ENCODE results near the gene PHF19. TPM values are rescaled to one million over a fixed set of nuclear protein-coding genes. Genes with fewer than 3 reads are reported as not detected.

Gene PHF19
- total RNA-seq, 1 experiment from 2014 or later: 76.3 TPM

DNA sequence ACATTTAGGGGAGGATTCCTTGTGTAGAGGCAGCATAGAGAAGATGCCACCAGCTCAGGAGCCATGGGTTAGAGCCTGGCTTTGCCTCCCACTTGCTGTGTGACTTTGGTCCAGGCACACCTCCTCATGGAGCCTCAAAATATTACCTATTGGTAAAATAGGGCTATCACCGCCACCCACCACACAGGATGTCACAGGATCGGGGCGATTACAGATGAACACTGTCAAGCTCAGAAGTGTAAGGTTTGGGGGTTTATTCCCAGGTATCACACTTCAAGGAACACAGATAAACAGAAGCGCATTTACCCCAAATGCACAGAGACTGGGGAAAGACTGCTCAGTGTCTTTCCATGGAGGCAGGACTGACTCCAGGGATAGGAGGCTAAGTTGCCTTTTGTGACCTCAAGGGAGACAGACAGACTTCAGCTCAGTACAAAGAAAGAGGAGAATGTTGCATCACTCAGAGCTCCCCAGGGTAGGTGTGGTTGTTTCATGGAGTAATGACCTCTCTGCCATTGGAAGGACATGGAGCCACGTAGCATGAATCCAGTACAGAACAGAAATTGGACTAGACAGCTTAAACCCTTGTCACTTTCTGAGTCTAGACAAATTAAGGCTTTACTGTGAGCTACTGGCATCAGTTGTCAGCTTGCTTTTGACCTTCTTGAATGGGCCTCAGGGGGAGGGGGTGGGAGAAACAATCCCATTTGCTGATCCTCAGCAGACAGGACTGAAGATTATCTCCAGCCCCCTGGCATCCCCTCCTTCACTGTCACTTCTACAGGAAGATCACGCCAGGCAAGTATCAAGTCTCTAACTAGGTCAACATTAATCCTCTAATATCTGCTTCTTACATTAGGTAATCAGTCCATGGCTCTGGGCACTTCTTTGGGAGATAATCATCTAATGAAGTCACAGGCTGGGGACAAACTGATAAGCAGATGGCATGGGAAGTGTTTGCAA, 43.1 kb upstream of the PHF19 start:
- CTCF ChIA-PET: interaction anchor here (0.7 to 1.0 kb wide), 2 partner anchors 9 to 40 kb away, joined by 3 to 4 read pairs; no protein-coding TSS in a partner anchor
- H3K36me3 ChIP-seq (ENCODE audit: control insufficient read depth, insufficient read depth, low read length): no peaks in the 10 kb centered on the region
- no peaks in the 10 kb centered on the region for H3K4me1 Mint-ChIP-seq (ENCODE audit: low read depth, unreplicated experiment)
- no peak for DNase-seq
- no peaks in the 10 kb centered on the region for H3K4me1 ChIP-seq
- H3K27me3 Mint-ChIP-seq (ENCODE audit: insufficient read depth, unreplicated experiment): no peaks in the 10 kb centered on the region
- peaks cover 3% of the 10 kb centered on the region; the same call in 1 of the 2 replicates for H3K9me3 ChIP-seq
- no peak overlapping the region for H3K27ac Mint-ChIP-seq (ENCODE audit: unreplicated experiment)
- H3K4me3 Mint-ChIP-seq (ENCODE audit: unreplicated experiment): no peak overlapping the region
- H3K9me3 Mint-ChIP-seq (ENCODE audit: unreplicated experiment): no peaks in the 10 kb centered on the region
- POLR2A ChIA-PET: no interaction called here
- no peak overlapping the region for H3K4me3 ChIP-seq (ENCODE audit: low read depth, low read length)
- no TSS peak for BruUV-seq (replicated peaks)
- TF ChIP-seq, protein P1, sequence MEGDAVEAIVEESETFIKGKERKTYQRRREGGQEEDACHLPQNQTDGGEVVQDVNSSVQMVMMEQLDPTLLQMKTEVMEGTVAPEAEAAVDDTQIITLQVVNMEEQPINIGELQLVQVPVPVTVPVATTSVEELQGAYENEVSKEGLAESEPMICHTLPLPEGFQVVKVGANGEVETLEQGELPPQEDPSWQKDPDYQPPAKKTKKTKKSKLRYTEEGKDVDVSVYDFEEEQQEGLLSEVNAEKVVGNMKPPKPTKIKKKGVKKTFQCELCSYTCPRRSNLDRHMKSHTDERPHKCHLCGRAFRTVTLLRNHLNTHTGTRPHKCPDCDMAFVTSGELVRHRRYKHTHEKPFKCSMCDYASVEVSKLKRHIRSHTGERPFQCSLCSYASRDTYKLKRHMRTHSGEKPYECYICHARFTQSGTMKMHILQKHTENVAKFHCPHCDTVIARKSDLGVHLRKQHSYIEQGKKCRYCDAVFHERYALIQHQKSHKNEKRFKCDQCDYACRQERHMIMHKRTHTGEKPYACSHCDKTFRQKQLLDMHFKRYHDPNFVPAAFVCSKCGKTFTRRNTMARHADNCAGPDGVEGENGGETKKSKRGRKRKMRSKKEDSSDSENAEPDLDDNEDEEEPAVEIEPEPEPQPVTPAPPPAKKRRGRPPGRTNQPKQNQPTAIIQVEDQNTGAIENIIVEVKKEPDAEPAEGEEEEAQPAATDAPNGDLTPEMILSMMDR (IDR thresholded peaks at IDR 0.05; ENCODE audit: insufficient read depth in 1 of 2, low read depth in 1 of 2, low read length in 1 of 2, severe bottlenecking in 1 of 2, unreplicated experiment in 1 of 2): no peak
- intact Hi-C loops (cut with micrococcal nuclease; ENCODE audit: unreplicated experiment): no loop called here
- H3K36me3 Mint-ChIP-seq (ENCODE audit: insufficient read depth, unreplicated experiment): no peaks in the 10 kb centered on the region
- no peaks in the 10 kb centered on the region for H3K27me3 ChIP-seq (replicated peaks; ENCODE audit: control insufficient read depth, insufficient read depth, low read length)

DNA sequence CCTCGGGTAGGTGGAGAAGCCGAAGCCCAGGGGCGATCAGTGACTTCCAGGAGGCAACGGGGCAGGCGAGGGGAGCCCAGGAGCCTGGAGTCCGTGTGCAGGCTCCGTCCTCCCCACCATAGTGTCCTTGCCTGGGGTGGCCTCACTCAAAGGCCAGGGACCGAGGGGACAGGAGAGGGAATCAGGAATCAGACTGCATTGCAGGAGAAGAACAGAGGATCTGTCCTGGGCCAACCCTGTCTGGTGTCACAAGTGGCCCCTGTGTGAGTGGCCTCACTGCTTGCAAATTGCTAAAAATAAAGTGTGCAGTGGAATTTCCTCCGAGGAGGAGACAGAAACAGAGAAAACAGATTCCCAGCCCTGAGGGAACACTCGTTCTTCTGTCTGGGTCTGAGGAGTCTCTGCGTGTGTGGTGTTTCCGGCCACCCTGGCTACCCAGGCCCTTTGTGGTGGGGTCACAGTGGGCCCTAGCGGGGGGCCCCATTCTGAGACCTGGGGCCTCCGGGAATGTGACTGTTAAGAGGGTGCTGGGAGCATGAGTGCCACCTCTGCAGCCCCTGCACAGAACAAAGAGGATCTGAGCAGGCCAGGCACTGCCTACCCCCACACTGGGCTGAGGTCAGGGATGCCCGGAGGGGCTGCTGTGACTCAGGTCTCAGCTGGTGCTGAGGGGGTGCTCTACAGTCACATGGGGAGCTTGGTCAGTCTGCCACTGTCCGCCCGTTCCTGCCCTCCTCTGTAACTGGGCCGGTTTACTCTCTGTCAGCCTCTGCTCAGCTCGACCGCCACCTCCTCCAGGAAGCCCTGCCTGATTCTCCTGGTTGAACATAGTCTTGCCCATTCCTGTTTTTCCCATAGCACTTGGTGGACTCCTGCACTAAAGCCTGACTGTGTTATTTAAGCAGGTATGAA, 42.2 kb upstream of the PHF19 start:
- peak overlapping the region; percentile 64 for H3K27ac Mint-ChIP-seq (ENCODE audit: unreplicated experiment)
- TF ChIP-seq, protein P1 (IDR thresholded peaks at IDR 0.05; ENCODE audit: insufficient read depth in 1 of 2, low read depth in 1 of 2, low read length in 1 of 2, severe bottlenecking in 1 of 2, unreplicated experiment in 1 of 2): no peak
- H3K36me3 ChIP-seq (ENCODE audit: control insufficient read depth, insufficient read depth, low read length): no peaks in the 10 kb centered on the region
- H3K4me1 Mint-ChIP-seq (ENCODE audit: low read depth, unreplicated experiment): no peaks in the 10 kb centered on the region
- H3K27me3 ChIP-seq (replicated peaks; ENCODE audit: control insufficient read depth, insufficient read depth, low read length): no peaks in the 10 kb centered on the region
- no peaks in the 10 kb centered on the region for H3K9me3 Mint-ChIP-seq (ENCODE audit: unreplicated experiment)
- H3K27me3 Mint-ChIP-seq (ENCODE audit: insufficient read depth, unreplicated experiment): no peaks in the 10 kb centered on the region
- no peaks in the 10 kb centered on the region for H3K4me1 ChIP-seq
- no peaks in the 10 kb centered on the region for H3K36me3 Mint-ChIP-seq (ENCODE audit: insufficient read depth, unreplicated experiment)
- intact Hi-C loops (cut with micrococcal nuclease; ENCODE audit: unreplicated experiment): no loop called here
- H3K4me3 Mint-ChIP-seq (ENCODE audit: unreplicated experiment): no peak overlapping the region
- ChIA-PET CTCF (interaction anchor here (1.0 kb wide), 1 partner anchor 10 kb away, joined by 3 read pairs; no protein-coding TSS in a partner anchor), POLR2A (no interaction called here)
- H3K9me3 ChIP-seq: peaks cover 3% of the 10 kb centered on the region; the same call in 1 of the 2 replicates
- no TSS peak for BruUV-seq (replicated peaks)
- no peak for DNase-seq
- H3K4me3 ChIP-seq (ENCODE audit: low read depth, low read length): no peak overlapping the region

All from Caco-2 (cell line).